IMR-90 (cell line): ENCODE results near the gene MLLT3.

Source experiments
- BHLHE40 ChIP-seq: fragments of 150-350 bp; IDR thresholded peaks from 2 replicates; pipeline ENCODE4 v1.6.1; 2016; ENCODE audit warnings: mild to moderate bottlenecking, low read depth, low read length
- CHD1 ChIP-seq: IDR thresholded peaks from 2 replicates; pipeline ENCODE4 v1.6.1; 2012; ENCODE audit warnings: low read depth, low read length, improper control_type of control experiment
- CTCF ChIP-seq: conservative IDR thresholded peaks from 2 replicates; pipeline ENCODE4 v1.5.1; 2012; ENCODE audit warnings: mild to moderate bottlenecking, low read depth, low read length, improper control_type of control experiment
- MAFK ChIP-seq: IDR thresholded peaks from 2 replicates; pipeline ENCODE4 v1.6.1; 2012; ENCODE audit warnings: low read depth, low read length, improper control_type of control experiment
- MAZ ChIP-seq: IDR thresholded peaks from 2 replicates; pipeline ENCODE4 v1.6.1; 2012; ENCODE audit warnings: low read depth, mild to moderate bottlenecking, low read length, improper control_type of control experiment, moderate library complexity, borderline replicate concordance
- NFE2L2 ChIP-seq: fragments of 150-350 bp; IDR thresholded peaks from 2 replicates; pipeline ENCODE4 v1.6.1; 2016; ENCODE audit warnings: low read depth, mild to moderate bottlenecking, low read length
- POLR2A ChIP-seq: IDR thresholded peaks from 2 replicates; pipeline ENCODE4 v1.6.1; 2012; ENCODE audit warnings: mild to moderate bottlenecking, low read depth, low read length
- RAD21 ChIP-seq: IDR thresholded peaks from 2 replicates; pipeline ENCODE4 v1.6.1; 2012; ENCODE audit warnings: low read length, improper control_type of control experiment
- SMC3 ChIP-seq: fragments of 150-350 bp; IDR thresholded peaks from 2 replicates; pipeline ENCODE4 v1.6.1; 2016; ENCODE audit warnings: low read depth, mild to moderate bottlenecking, antibody characterized with exemption, low read length, moderate library complexity
- USF2 ChIP-seq: fragments of 150-350 bp; IDR thresholded peaks from 2 replicates; pipeline ENCODE4 v1.6.1; 2017; ENCODE audit warnings: mild to moderate bottlenecking, antibody characterized with exemption, low read length, low read depth

GRCh38 chr9:20309124-20309523 lies 313.2 kb downstream of the MLLT3 start:
- TF ChIP-seq CTCF (no peak), RAD21 (no peak), POLR2A (no peak), BHLHE40 (no peak), MAZ (no peak), NFE2L2 (no peak), USF2 (no peak), MAFK (no peak), CHD1 (no peak), SMC3 (no peak)
